HG03575 (cell line): ENCODE measurements around the gene NUDT17.
"Not testable (repeated sequence)": the region's sequence is repeated elsewhere in the genome, so short reads cannot be mapped to it uniquely, and the experiment has no call there.

Experiments
- ATAC-seq: cut with Tn5 transposase; IDR thresholded peaks from one replicate; pipeline ENCODE4 v1.9.1; 2021; ENCODE audit not compliant: unreplicated experiment, insufficient number of reproducible peaks, low FRiP score; ENCODE audit errors: extremely low read depth

The NUDT17 gene

GRCh38 chr1:145845514-145846161, at the start of gene NUDT17:
Gene NUDT17 (plus strand): TSS chr1:145845630. CDS start chr1:145845641, 11 bp downstream.
- ATAC-seq, result no peak

- ATAC-seq, result no peak
These were observed 48.7 kb upstream of the NUDT17 start for GRCh38 chr1:145796753-145797152.

GRCh38 chr1:145799806-145800205, 45.6 kb upstream of the NUDT17 start:
- no peak for ATAC-seq

- ATAC-seq, result no peak
These were observed 41.0 kb upstream of the NUDT17 start for GRCh38 chr1:145804235-145805045.

GRCh38 chr1:145805057-145805456, 40.4 kb upstream of the NUDT17 start:
- no peak for ATAC-seq

- ATAC-seq, result no peak
These were observed 39.0 kb upstream of the NUDT17 start for GRCh38 chr1:145806408-145806807.

GRCh38 chr1:145806844-145807243, 38.6 kb upstream of the NUDT17 start:
- no peak for ATAC-seq

- not testable (repeated sequence) for ATAC-seq
These were observed 32.2 kb upstream of the NUDT17 start for GRCh38 chr1:145812977-145813810.

GRCh38 chr1:145818095-145818494, 27.3 kb upstream of the NUDT17 start:
- ATAC-seq, result not testable (repeated sequence)

GRCh38 chr1:145822779-145823331, 22.6 kb upstream of the NUDT17 start:
- ATAC-seq, result not testable (repeated sequence)

GRCh38 chr1:145823565-145824498, 21.6 kb upstream of the NUDT17 start, which contains the start of the genes POLR3C and RNF115:
Gene POLR3C (plus strand): TSS chr1:145824200. CDS start chr1:145825777, 1,577 bp downstream.
Gene RNF115 (minus strand): TSS chr1:145824095. CDS start chr1:145823873, 222 bp downstream.
- ATAC-seq, result no peak

GRCh38 chr1:145824499-145824842, 21.0 kb upstream of the NUDT17 start:
- no peak for ATAC-seq

- ATAC-seq, result no peak
These were observed 19.4 kb upstream of the NUDT17 start for GRCh38 chr1:145826030-145826429.

GRCh38 chr1:145827966-145828365, 17.5 kb upstream of the NUDT17 start:
- ATAC-seq, result no peak

GRCh38 chr1:145828367-145829026, 16.9 kb upstream of the NUDT17 start:
- ATAC-seq, result no peak

GRCh38 chr1:145830810-145831209, 14.6 kb upstream of the NUDT17 start:
- ATAC-seq, result not testable (repeated sequence)

GRCh38 chr1:145837656-145838055, 7.8 kb upstream of the NUDT17 start:
- no peak for ATAC-seq

GRCh38 chr1:145843031-145843430, 2.4 kb upstream of the NUDT17 start:
- no peak for ATAC-seq
